Loucy (cell line): Measurements from ENCODE around the gene XRCC4.

Experiments
- H2AFZ ChIP-seq: fragments of 200-600 bp; sonication (generic); 2 replicates; pipeline ENCODE4 v1.6.0; 2016; ENCODE audit warnings: antibody characterized with exemption, mild to moderate bottlenecking, low read length, moderate library complexity
- H3F3A ChIP-seq: fragments of 200-600 bp; 2 replicates; pipeline ENCODE4 v1.6.0; 2016; ENCODE audit warnings: antibody characterized with exemption, low read depth, mild to moderate bottlenecking
- H3K27me3 ChIP-seq: fragments of 200-600 bp; sonication (generic); 2 replicates; pipeline ENCODE4 v1.6.1; 2014; ENCODE audit warnings: low read length, mild to moderate bottlenecking; ENCODE audit not compliant: insufficient read depth, poor library complexity, severe bottlenecking
- H3K36me3 ChIP-seq: fragments of 200-600 bp; sonication (generic); 2 replicates; pipeline ENCODE4 v1.6.1; 2016; ENCODE audit warnings: low read length; ENCODE audit not compliant: insufficient read depth
- H3K4me1 ChIP-seq: fragments of 200-600 bp; sonication (generic); 2 replicates; pipeline ENCODE4 v1.5.1; 2014; ENCODE audit warnings: low read length, mild to moderate bottlenecking; ENCODE audit not compliant: insufficient read depth, poor library complexity, severe bottlenecking
- H3K4me2 ChIP-seq: fragments of 200-600 bp; sonication (generic); 2 replicates; pipeline ENCODE4 v1.6.0; 2014; ENCODE audit warnings: antibody characterized with exemption, low read length, low read depth, mild to moderate bottlenecking; ENCODE audit not compliant: poor library complexity, severe bottlenecking
- H3K4me3 ChIP-seq: fragments of 200-600 bp; sonication (generic); 2 replicates; pipeline ENCODE4 v1.5.1; 2014; ENCODE audit warnings: low read length, mild to moderate bottlenecking, mixed read lengths; ENCODE audit not compliant: poor library complexity, severe bottlenecking
- H3K79me2 ChIP-seq: fragments of 200-600 bp; sonication (generic); 2 replicates; pipeline ENCODE4 v1.6.1; 2014; ENCODE audit warnings: low read length; ENCODE audit not compliant: insufficient read depth
- H3K9ac ChIP-seq: fragments of 200-600 bp; sonication (generic); 2 replicates; pipeline ENCODE4 v1.6.0; 2014; ENCODE audit warnings: mild to moderate bottlenecking, low read depth, low read length, moderate library complexity; ENCODE audit not compliant: poor library complexity, severe bottlenecking
- H3K9me2 ChIP-seq: fragments of 200-600 bp; sonication (generic); replicated peaks from 2 replicates; pipeline ENCODE4 v1.6.1; 2016; ENCODE audit warnings: low read depth, low read length, mixed read lengths
- H3K9me3 ChIP-seq: fragments of 200-600 bp; sonication (generic); 2 replicates; pipeline ENCODE4 v1.6.1; 2014; ENCODE audit warnings: mild to moderate bottlenecking, antibody characterized with exemption, low read length, low read depth; ENCODE audit not compliant: insufficient read depth
- H4K20me1 ChIP-seq: fragments of 200-600 bp; sonication (generic); 2 replicates; pipeline ENCODE4 v1.6.0; 2014; ENCODE audit warnings: antibody characterized with exemption, low read length, mild to moderate bottlenecking; ENCODE audit not compliant: insufficient read depth, poor library complexity, severe bottlenecking
- CTCF ChIP-seq: fragments of 200-600 bp; sonication (generic); conservative IDR thresholded peaks from 2 replicates; pipeline ENCODE4 v1.5.1; 2014; ENCODE audit warnings: mild to moderate bottlenecking, antibody characterized with exemption, low read length
- EZH2phosphoT487 ChIP-seq: fragments of 200-600 bp; IDR thresholded peaks from 2 replicates; pipeline ENCODE4 v1.6.1; 2018; ENCODE audit warnings: antibody characterized with exemption, mild to moderate bottlenecking, moderate library complexity, borderline replicate concordance

Gene XRCC4

GRCh38 chr5:83142526-83142925, 65.2 kb downstream of the XRCC4 start:
- Histone ChIP-seq H3K79me2 (no peaks in the 10 kb centered on the region), H3K4me3 (no peak overlapping the region), H3K4me1 (no peaks in the 10 kb centered on the region), H3K9me3 (no peaks in the 10 kb centered on the region), H3K27me3 (no peaks in the 10 kb centered on the region), H3K36me3 (no peaks in the 10 kb centered on the region), H3K9me2 (no peaks in the 10 kb centered on the region), H3F3A (no peaks in the 10 kb centered on the region), H3K9ac (no peak overlapping the region), H2AFZ (no peak overlapping the region), H3K4me2 (peak overlapping the region; percentile 20), H4K20me1 (no peaks in the 10 kb centered on the region)
- no peak for TF ChIP-seq EZH2phosphoT487
- TF ChIP-seq CTCF: no peak

- no peaks in the 10 kb centered on the region for H3F3A ChIP-seq
- H4K20me1 ChIP-seq: no peaks in the 10 kb centered on the region
- no peak overlapping the region for H3K4me3 ChIP-seq
- no peak overlapping the region for H2AFZ ChIP-seq
- no peaks in the 10 kb centered on the region for H3K9me3 ChIP-seq
- no peaks in the 10 kb centered on the region for H3K79me2 ChIP-seq
- TF ChIP-seq EZH2phosphoT487 (no peak), CTCF (no peak)
- H3K27me3 ChIP-seq: no peaks in the 10 kb centered on the region
- H3K9ac ChIP-seq: no peak overlapping the region
- H3K4me1 ChIP-seq: peaks cover under 1% of the 10 kb centered on the region
- H3K36me3 ChIP-seq: no peaks in the 10 kb centered on the region
- no peak overlapping the region for H3K4me2 ChIP-seq
- no peaks in the 10 kb centered on the region for H3K9me2 ChIP-seq
Measured at GRCh38 chr5:83145241-83145640, 67.9 kb downstream of the XRCC4 start.

DNA sequence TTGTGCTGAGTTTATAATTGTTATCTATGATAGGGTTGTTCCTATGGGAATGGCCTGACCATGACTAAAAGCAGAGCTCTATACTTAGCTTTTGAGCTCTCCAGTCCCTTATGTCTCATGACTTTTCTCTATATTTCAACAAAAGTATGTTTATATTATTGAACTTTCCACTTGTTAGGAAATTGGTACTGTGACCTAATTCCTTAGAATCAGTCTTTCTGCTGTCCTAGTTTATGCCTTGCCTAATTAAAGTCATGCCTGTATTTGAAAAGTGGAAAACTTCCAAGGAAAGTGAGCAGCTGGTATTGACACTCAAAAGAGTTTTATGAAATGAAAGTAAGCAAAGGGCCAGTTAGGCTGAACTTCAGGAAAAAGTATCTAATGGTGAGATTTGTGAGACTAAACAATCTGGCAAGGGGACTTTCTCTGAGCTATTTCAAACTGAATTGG, 68.6 kb downstream of the XRCC4 start:
- TF ChIP-seq CTCF (no peak), EZH2phosphoT487 (no peak)
- no peaks in the 10 kb centered on the region for H3K79me2 ChIP-seq
- H2AFZ ChIP-seq: no peak overlapping the region
- H3K4me1 ChIP-seq: peaks cover 7% of the 10 kb centered on the region
- no peaks in the 10 kb centered on the region for H3K36me3 ChIP-seq
- no peak overlapping the region for H3K4me2 ChIP-seq
- H3F3A ChIP-seq: no peaks in the 10 kb centered on the region
- no peaks in the 10 kb centered on the region for H3K27me3 ChIP-seq
- H3K9me3 ChIP-seq: no peaks in the 10 kb centered on the region
- H3K9ac ChIP-seq: no peak overlapping the region
- no peaks in the 10 kb centered on the region for H3K9me2 ChIP-seq
- H3K4me3 ChIP-seq: no peak overlapping the region
- H4K20me1 ChIP-seq: no peaks in the 10 kb centered on the region
